Testis (tissue), 2 donors: ENCODE measurements around the gene CDC42SE1.

Experiments
- POLR2A ChIP-seq: fragments of 450-650 bp; IDR thresholded peaks from one replicate; pipeline ENCODE4 v1.6.1; 2017; ENCODE audit warnings: antibody characterized with exemption, mild to moderate bottlenecking, moderate library complexity
- TF ChIP-seq, protein P1 (sequence below), 3 experiments: fragments of 450-650 bp in 2 of 3; fragments of 200-600 bp in 1 of 3; sonication (generic) in 1 of 3; IDR thresholded peaks; one replicate each; pipeline ENCODE4 v1.5.1; 2016 to 2019; ENCODE audit warnings: antibody characterized with exemption in 3 of 3, mild to moderate bottlenecking in 2 of 3, moderate library complexity in 1 of 3

DNA sequence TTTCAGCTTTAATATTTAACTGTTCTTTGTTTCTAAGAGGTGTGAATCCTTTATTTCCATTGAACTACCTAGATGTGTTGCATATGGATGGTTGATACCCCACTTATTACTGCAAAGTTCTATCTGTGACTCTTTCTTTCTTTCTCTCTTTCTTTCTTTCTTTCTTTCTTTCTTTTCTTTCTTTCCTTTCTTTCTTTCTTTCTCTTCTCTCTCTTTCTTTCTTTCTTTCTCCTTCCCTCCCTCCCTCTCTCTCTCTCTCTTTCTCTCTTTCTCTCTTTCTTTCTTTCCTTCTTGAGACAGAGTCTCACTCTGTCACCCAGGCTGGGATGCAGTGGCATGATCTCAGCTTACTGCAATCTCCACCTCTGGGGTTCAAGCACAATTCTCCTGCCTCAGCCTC is 45.2 kb upstream of the CDC42SE1 start:
- TF ChIP-seq POLR2A: no peak
- TF ChIP-seq, protein P1, sequence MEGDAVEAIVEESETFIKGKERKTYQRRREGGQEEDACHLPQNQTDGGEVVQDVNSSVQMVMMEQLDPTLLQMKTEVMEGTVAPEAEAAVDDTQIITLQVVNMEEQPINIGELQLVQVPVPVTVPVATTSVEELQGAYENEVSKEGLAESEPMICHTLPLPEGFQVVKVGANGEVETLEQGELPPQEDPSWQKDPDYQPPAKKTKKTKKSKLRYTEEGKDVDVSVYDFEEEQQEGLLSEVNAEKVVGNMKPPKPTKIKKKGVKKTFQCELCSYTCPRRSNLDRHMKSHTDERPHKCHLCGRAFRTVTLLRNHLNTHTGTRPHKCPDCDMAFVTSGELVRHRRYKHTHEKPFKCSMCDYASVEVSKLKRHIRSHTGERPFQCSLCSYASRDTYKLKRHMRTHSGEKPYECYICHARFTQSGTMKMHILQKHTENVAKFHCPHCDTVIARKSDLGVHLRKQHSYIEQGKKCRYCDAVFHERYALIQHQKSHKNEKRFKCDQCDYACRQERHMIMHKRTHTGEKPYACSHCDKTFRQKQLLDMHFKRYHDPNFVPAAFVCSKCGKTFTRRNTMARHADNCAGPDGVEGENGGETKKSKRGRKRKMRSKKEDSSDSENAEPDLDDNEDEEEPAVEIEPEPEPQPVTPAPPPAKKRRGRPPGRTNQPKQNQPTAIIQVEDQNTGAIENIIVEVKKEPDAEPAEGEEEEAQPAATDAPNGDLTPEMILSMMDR (IDR thresholded peaks at IDR 0.05): no peak
